NCI-H2196 (cell line): ENCODE results near the gene ANGPTL4.
"Not testable (repeated sequence)": the region's sequence is repeated elsewhere in the genome, so short reads cannot be mapped to it uniquely, and the experiment has no call there.

Source experiments
- DNase-seq: peaks from one replicate; lab custom pipeline; 2025; ENCODE audit not compliant: unreplicated experiment; lab: John Stamatoyannopoulos, UW

The ANGPTL4 gene

DNA sequence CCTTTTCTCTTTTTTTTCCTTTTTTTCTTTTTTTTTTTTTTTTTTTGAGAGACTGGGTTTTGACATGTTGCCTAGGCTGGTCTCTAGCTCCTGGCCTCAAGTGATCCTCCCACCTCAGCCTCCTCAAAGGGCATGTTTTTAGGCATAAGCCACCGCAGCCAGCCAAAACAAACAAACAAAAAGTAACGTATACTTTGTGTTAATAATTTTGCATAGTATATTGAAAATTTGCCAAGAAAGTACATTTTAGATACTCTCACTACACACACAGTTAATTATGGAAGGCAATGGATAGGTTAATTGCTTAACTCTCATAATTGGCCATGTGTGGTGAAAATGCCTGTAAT, 24.6 kb downstream of the ANGPTL4 start:
- no peak for DNase-seq

DNA sequence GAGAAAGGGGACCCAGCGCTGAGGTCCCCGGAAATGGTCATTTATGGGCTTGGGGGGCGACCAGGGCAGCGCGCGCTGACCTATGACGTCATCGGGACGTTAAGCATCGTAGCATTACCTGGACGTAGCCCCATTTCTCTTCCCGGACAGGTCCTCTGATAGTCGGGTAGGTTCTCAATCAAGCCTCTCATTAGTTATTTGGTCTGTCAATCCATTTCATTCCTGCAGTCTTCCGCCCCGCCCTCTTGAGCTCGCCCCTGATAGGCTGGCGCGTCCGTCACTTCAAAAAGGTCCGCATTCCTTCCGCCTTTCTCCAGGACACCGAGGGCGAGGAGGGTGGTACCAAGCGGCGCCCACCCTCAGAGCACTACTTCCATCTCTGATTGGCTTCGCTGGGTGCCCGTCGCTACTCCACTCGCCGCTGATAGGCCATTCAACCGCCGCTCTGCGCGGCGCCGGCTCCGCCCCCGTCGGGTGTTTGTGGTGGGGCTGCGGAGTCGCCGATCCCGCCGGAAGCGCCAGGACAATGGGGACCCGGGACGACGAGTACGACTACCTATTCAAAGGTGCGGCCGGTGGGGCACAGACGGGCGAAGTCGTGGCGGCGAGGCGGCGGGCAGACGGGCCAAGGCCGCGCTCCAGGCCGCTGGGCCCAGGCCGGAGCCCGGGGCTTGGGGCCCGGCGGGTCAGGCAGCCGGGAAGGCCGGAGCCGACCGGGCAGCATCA, 26.1 kb downstream of the ANGPTL4 start, which contains the start of gene RAB11B:
RAB11B (plus strand) TSS at position 470 of the 726 bp plus-strand sequence; CDS start at position 527, 57 bp downstream.
- DNase-seq: peak; percentile 99

DNA sequence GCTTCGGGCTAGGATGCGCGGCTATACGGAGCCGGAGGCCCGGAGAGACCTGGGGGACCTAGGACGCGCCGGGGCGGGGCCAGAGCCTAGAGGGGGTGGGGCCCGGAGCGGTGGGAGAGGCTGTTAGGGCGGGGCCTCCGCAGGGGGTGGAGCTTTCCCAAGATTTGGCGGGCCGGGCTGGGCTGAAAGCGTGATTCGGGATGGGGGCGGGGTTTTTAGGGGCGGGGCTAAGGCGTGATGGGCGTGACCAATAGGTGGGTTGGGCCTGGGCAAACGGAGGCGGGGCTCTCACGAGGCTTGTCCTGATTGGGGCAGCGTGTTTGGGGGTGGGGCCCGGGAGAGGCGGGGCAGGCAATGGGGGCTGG, 26.6 kb downstream of the ANGPTL4 start:
- DNase-seq: peak; percentile 94

DNA sequence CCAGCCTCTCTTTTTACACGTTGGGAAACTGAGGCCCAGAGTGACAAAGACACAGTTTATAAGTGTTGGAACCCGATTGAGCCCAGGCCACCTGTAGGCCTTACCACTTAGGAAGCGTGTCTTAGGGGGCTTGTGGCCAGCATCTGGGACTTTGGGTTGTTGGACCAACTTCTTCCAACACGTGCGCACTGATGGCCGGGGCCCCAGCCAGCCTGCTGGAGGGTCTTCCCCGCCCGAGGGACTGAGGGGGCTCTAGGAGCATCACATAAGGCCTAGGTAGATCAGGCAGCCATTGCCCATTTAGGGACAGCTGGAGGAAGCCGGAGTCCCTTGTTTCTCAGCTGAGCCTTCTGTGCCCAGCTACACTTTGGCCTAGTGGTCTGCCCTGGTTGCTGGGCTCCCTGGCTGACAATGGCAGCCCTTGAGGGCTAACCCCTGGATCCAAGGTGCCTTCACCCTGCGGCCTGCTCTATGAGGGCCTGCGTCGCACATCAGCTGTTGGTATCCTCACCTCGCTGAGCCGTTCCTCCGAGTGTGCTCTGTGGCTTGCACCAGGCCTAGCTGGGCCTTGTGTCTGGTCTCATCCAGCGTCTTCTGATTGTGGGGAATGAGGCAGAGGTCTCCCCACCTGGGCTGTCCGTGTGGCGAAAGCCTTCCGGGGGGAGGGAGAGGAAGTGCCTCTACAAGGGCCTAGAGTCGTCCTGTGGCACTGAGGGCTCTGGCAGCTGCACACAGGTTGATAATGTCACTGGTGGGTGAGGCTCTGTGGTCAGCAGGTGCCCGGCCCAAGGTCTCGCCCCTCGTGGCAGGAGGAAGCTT, 27.5 kb downstream of the ANGPTL4 start:
- no peak for DNase-seq

DNA sequence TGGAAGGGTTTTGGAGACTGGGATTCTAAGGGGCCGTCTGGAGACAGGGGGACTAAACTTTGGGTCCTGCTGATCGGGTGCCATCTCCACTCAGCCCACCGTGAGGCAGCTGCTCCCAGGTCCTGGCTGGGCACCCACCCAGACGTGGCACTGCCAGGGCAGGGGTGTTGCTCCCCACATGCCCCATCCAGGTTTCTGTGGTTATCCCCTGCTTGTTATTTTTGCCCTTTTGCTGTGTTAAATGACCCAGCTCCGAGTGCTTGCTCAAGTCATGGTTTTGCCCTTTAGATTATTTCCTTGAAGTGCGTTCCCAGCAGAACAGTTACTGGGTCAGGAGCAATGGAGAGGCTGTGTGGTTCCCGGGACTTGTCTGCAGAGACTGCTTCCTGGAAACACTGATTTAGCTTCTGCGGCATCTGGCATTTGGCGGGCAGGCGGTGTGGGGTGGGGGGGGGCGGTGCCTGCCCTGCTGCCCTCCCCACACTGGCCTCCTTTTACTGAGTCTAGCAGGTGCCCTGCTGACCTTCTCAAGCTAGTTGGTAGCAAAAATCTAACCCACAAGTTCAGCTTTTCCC, 28.1 kb downstream of the ANGPTL4 start:
- DNase-seq: no peak

DNA sequence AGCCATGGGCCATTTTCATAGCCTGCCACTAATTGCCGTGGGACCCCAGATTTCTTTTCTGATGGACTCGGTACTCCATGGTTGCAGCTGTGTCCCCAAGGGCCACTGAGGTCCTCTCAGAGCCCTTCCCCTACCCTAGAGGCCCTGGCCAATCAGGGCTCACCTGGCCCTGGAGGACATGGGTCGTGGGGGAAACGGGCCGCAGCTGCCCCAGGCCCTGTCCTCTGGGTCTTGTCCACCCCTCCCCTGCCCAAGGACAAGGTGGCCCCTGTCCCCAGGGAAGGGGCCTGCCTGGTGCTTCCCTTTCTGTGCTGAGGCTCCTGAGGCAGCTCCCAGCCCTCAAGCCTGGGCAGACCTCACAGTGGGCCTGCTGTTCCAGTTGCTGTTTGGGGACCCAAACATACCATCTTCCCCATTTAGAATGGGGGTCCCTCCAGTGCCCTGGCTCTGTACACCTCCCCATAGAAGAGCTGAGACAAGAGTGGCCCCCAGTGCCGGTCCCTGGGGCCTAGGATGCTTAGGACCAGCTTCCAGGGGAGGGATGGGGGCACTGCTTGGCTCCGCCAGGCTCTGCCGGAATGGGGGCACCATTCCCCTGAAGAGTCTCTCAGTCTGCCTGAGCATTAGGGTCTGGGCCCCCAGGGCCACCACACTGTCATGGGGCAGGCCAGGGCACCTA, 29.4 kb downstream of the ANGPTL4 start:
- DNase-seq: no peak

DNA sequence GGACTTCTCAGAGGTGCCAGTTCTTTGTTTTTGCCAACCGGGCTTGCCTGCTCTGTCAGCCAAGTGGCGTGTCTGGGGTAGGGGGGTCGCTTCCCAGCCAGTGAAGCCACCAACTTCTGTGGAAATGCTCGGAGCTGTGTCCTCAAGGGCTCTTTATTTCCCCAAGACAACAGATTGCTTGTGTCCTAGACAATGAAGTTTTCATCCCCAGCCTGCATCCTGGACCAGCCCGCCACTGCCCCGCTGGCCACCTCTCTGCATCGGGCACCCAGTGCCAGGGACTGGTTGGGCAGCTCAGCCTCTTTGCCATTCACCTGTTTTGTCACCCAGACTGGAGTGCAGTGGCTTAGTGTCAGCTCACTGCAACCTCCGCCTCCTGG, 29.9 kb downstream of the ANGPTL4 start:
- no peak for DNase-seq

DNA sequence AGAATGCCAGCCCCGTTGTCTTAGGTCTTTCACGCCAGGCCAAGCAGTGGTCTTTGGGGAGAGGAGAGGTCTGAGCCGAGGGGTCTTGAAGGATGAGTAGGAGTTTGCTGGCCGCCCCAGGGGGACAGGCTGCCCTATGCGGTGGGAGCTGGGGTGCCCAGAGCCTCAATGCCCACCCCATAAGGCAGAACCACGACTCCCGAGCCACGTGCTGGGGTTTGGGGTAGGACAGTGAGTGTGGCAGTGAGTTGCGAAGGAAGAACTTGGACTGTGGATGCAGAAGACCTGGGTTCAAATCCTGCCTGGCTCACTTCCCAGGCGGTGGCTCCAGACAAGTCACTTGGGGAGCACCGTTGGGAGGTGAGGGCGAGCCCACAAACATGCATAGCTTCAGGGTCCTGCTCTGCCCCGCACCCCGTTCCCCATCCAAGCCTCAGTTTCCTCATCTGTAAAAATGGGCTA, 31.7 kb downstream of the ANGPTL4 start:
- no peak for DNase-seq

DNA sequence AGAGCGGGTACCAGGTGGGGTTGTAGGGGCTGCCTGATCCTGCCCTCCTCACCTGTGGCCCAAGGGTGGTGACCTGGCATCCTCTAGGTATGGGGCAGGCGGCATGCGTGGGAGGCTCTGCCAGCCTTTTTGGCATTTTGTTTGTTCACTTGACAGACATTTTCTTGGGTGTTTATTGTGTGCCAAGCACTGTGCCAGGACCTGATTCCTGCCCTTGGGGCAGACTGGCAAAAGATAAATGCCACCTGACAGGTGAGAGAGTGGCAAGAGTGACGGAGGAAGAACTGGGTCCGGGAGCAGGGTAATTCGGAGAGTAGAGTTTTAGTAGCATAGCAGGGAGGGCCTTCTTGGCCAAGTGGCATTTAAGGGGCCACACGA, 32.2 kb downstream of the ANGPTL4 start:
- no peak for DNase-seq

DNA sequence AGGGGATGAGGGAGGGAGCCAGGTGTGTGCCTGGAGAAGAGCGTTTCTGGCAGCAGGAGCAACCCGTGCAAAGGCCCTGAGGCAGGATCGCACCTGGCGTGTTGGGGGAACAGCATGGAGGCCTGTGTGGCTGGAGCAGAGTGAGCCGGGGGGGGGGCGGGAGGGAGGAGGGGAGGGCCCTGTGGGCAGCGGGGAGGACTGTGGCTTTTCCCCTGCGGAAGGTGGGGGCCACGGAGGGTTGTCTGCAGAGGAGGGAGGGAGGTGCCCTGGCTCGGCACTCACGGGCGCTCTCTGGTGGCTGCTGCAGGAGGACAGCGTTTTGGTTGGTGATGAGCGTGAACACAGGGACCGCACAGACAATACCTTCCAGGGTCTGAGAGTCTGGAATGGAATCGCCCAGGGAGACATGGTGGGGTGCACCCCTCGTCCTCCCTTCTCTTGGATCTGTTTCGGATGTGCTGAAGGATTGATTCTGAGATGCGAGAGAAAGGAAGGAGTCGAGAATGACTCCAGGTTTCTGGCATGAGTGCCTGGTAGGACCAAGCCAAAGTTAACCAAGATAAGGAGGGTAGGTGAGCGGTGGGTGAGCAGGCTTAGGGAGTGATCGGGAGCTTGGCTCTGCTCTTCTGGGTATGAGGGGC, 32.7 kb downstream of the ANGPTL4 start:
- peak; percentile 36 for DNase-seq

DNA sequence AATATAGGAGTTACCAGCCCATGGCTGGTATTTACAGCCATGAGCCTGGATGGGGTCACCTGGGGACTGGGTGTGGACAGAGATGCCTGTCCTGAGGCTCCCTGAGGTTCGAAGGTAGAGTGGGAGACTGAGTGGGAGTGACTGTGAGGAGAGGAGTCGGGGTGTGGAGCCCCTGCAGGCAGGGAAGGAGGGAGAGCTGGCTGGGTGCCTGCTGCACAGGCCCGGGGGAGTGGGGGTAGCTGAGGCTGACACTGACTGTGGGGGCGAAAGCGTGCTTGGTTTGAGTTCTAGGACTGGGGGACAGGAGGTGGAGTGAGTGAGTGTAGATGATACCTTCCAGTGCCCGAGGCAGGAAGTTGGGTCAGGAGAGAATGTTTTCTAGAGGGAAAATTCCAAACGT, 33.3 kb downstream of the ANGPTL4 start:
- DNase-seq: no peak

DNA sequence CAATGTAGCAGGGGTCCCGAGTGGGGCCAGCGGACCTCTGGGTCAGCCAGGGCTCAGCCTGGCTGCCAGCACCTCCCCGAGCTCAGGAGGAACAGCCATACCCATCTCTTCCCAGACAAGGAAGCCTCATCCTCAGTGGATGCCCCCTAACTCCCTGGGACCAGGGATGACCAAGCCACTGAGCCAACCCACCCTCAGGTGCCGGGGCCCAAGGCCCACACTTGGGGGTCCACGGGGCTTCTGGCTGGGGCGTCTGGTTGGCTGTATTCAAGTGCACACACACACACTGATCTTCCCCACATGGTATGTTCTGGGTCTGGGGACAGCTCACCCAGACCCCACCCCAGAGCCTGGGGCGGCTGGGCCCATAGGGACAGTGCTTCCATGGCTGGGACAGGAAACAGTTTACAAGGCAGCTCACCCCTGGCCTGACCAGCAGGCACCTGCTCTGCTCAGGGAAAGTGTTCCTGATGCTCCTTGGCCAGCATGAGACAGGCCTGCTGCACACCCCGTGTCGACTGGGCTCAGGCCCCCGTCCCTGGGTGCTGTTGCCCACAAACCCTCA, 33.9 kb downstream of the ANGPTL4 start:
- DNase-seq: no peak

DNA sequence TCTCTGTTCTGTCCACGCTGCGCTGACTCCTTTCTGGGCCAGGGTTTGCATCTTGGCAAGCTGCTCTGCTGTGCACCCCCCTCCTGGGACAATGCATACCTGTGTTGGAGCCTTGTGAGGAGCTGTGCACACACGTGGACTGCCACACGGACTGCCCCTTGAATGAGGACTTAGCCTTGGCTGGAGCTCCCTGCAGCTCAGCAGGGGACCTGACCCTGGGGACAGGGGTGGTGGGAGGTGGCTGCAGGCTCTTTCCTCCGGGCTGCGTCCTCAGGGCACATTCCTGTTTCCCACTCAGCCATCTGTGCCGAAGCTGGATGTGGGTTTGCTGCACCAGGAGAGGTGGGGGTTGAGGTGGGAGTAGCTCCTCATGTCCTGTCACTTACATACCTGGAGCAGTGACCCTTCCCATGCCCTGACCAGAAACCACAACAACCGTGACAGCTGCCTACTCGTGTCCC, 34.4 kb downstream of the ANGPTL4 start:
- no peak for DNase-seq

DNA sequence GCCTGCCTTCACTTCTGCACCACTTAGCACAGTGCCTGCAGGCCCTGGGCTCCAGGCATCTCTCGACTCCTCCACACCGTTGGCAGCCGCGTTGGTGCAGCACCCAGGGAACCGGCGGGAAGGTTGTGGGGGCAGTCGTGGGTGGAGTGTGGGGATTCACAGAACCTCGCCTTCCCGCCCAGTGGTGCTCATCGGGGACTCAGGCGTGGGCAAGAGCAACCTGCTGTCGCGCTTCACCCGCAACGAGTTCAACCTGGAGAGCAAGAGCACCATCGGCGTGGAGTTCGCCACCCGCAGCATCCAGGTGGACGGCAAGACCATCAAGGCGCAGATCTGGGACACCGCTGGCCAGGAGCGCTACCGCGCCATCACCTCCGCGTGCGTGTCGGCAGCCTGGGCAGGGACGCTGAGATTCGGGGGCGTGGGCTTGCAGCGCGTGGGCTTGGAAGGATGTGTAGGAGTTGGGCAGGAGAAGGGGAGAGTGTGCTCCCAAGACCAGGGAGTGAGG, 35.8 kb downstream of the ANGPTL4 start:
- no peak for DNase-seq

DNA sequence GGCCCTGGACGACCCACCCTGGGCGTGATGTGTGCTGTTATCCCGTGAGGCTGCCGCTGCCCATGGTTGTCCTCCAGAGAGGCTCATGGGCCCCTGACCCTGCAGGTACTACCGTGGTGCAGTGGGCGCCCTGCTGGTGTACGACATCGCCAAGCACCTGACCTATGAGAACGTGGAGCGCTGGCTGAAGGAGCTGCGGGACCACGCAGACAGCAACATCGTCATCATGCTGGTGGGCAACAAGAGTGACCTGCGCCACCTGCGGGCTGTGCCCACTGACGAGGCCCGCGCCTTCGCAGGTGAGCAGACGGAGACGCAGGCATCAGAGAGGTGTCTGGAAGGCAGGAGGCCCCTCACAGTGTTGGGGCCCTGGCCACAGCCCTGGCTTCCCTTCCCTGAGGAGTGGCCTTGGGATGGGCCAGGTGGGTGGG, 38.0 kb downstream of the ANGPTL4 start:
- DNase-seq: no peak

DNA sequence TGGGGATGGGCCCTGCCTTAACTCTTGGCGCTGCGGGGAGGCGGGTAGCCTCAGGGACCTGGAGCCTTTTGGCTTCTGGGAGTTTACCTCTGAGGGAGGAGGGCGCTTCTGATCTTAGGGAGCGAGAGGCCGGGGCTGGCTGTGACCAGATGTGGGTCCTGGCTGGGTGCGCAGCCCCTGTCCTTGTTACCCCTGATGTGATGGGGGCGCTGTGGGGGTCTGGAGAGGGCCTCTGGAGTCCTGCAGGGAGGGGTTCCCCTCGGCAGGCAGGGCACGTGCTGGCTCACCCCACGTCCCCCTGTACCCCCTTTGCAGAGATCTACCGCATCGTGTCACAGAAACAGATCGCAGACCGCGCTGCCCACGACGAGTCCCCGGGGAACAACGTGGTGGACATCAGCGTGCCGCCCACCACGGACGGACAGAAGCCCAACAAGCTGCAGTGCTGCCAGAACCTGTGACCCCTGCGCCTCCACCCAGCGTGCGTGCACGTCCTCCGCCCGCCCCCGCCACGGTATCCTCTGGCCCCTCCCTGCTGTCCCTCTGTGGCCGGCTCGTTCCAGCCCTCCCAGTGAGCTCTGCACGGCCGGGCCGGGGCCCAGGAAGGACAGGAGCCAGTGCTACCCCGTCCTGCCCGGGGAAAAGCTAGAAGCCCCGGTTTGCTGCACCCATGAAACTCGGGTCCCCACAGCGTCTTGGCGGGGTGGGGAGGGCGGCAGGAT, 39.3 kb downstream of the ANGPTL4 start:
- DNase-seq: no peak

DNA sequence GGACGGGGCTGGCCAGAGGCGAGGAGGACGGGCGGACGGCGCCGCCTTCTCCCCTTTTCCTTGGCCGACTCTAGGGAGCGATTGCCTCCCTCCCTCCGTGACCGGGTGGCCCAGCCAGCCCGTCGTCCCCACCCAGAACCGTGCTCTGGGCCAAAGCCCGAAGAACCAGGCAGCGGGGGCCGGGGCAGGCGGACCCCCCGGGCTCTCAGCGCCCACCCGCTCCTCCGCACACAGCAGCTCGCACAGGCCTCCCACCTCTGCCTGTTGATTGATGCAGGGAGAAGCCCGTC, 39.8 kb downstream of the ANGPTL4 start:
- DNase-seq: no peak

DNA sequence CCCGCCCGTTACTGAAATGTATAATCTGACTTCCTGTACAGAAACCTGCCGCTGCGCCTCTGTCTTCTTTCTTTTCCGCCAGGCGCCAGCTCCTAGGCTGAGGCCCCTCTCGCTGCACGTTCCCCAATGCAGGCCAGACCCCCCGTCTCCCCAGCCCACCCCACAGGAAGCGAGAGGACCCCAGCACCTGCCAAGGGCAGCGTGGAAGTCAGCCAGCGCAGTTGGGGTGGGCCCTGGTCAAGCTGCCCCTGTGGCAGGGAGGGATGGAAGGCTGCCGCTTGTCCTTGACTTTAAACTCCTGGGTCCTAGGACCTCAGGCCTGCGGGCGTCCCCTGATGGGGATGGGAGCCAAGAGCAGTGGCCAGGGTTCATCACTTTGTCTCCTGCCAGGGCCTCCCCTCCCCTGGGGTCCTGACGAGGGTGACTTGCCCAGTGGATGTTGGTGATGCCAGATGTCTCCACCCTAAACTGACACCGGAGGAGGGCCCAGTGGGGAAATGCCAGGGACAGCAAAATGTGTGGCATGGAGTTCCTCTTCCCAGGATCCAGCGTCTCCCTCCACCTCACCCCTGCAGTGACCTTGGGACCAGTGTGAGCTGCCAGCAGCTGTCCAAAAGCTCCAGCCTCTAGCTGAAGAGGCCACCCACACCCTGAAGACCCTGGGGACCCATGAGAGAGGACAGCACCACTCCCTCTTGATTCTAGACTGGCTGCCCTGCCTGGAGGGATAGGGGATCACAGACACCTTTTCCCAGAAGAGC, 40.6 kb downstream of the ANGPTL4 start:
- DNase-seq: no peak

DNA sequence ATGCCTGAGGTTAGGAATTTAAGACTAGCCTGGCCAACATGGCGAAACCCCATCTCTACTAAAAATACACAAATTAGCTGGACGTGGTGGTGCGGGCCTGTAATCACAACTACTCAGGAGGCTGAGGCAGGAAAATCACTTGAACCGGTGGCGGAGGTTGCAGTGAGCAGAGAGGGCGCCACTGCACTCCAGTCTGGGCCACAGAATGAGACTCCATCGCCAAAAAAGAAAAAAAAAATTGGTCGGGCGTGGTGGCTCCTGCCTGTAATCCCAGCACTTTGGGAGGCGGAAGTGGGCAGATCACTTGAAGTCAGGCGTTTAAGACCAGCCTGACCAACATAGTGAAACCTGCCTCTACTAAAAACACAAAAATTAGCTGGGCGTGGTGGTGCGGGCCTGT, 46.8 kb downstream of the ANGPTL4 start:
- not testable (repeated sequence) for DNase-seq
